Fibroblast of lung (primary cell): ENCODE data around the gene ZCCHC14. TPM values are rescaled to one million over a fixed set of nuclear protein-coding genes. Genes with fewer than 3 reads are reported as not detected.
"Not testable (repeated sequence)": the region's sequence is repeated elsewhere in the genome, so short reads cannot be mapped to it uniquely, and the experiment has no call there.

Experiments used
- DNase-seq, 2 donors: peaks; one replicate each; pipeline versions ENCODE4 v3.0.0 to v3.0.0-alpha.2; 2010; ENCODE audit warnings: low read depth in 2 of 2
- H2AFZ ChIP-seq: 2 replicates; pipeline ENCODE4 v1.5.1; 2012; ENCODE audit warnings: low read length, control low read depth, inconsistent platforms
- H3K27ac ChIP-seq: 2 replicates; pipeline ENCODE4 v1.5.1; 2011; ENCODE audit warnings: low read length, control low read depth; ENCODE audit not compliant: insufficient read depth
- H3K27me3 ChIP-seq: 2 replicates; pipeline ENCODE4 v1.5.1; 2011; ENCODE audit warnings: mild to moderate bottlenecking, low read length; ENCODE audit not compliant: control insufficient read depth, insufficient read depth
- H3K36me3 ChIP-seq: 2 replicates; pipeline ENCODE4 v1.5.1; 2011; ENCODE audit warnings: low read length; ENCODE audit not compliant: control insufficient read depth, insufficient read depth
- H3K4me1 ChIP-seq: 2 replicates; pipeline ENCODE4 v1.5.1; 2011; ENCODE audit warnings: low read length; ENCODE audit not compliant: control insufficient read depth, insufficient read depth; ENCODE audit errors: extremely low read depth
- H3K4me2 ChIP-seq: 2 replicates; pipeline ENCODE4 v1.5.1; 2011; ENCODE audit warnings: low read length, control low read depth; ENCODE audit not compliant: insufficient read depth; ENCODE audit errors: extremely low read depth
- H3K4me3 ChIP-seq, 4 experiments: fragments of 200-600 bp in 1 of 4; sonication (generic) in 1 of 4; replicated peaks in 1 of 4; 2 replicates each; pipeline ENCODE4 v1.5.1; 2011 to 2016; ENCODE audit warnings: low read length in 4 of 4, low read depth in 3 of 4, mild to moderate bottlenecking in 3 of 4, control low read depth in 2 of 4, inconsistent platforms in 1 of 4, mixed read lengths in 1 of 4; ENCODE audit not compliant: insufficient read depth in 1 of 4; ENCODE audit errors: control extremely low read depth in 1 of 4
- H3K79me2 ChIP-seq: 2 replicates; pipeline ENCODE4 v1.5.1; 2012; ENCODE audit warnings: mild to moderate bottlenecking, low read length, inconsistent platforms; ENCODE audit not compliant: control insufficient read depth, insufficient read depth
- H3K9ac ChIP-seq: 2 replicates; pipeline ENCODE4 v1.5.1; 2011; ENCODE audit warnings: mild to moderate bottlenecking, low read length, control low read depth; ENCODE audit not compliant: insufficient read depth
- H3K9me3 ChIP-seq: 2 replicates; pipeline ENCODE4 v1.5.1; 2012; ENCODE audit warnings: low read depth, low read length; ENCODE audit not compliant: control insufficient read depth, insufficient read depth
- H4K20me1 ChIP-seq: 2 replicates; pipeline ENCODE4 v1.5.1; 2011; ENCODE audit warnings: low read length; ENCODE audit not compliant: control insufficient read depth, insufficient read depth; ENCODE audit errors: extremely low read depth
- CTCF ChIP-seq, 2 donors: IDR thresholded peaks in 1 of 2; conservative IDR thresholded peaks in 1 of 2; 1 replicate in 1 of 2; 2 replicates in 1 of 2; pipeline ENCODE4 v1.5.1; 2011 to 2012; ENCODE audit warnings: low read length in 2 of 2, control low read depth in 1 of 2, inconsistent platforms in 1 of 2, low read depth in 1 of 2, mild to moderate bottlenecking in 1 of 2
- EZH2 ChIP-seq: IDR thresholded peaks from 2 replicates; pipeline ENCODE4 v1.5.1; 2012; ENCODE audit warnings: low read length, control low read depth, mild to moderate bottlenecking; ENCODE audit errors: missing control alignments
- polyA plus RNA-seq, 2 donors: library from polyadenylated mRNA; depleted of rRNA in 1 of 2; stranded (reverse) in 1 of 2; unstranded in 1 of 2; fragments of >200 nt; gene quantifications; 2 replicates each; pipeline ENCODE4 v1.2.1, GENCODE V29; 2011 to 2012; ENCODE audit warnings: missing spikeins in 1 of 2
- total RNA-seq: library from RNA; depleted of rRNA; stranded (reverse); fragments of >200 nt; gene quantifications from 2 replicates; pipeline ENCODE4 v1.2.1, GENCODE V29; 2014

Gene ZCCHC14
- total and polyA plus RNA-seq, 2 donors (not counting 1 experiment from before 2014, with no cell fraction given): 6.4 to 16.3 TPM

GRCh38 chr16:87525352-87525751 lies 32.5 kb upstream of the ZCCHC14 start:
- H3K27ac ChIP-seq: no peak overlapping the region
- no peak overlapping the region for H3K4me2 ChIP-seq
- TF ChIP-seq CTCF (conservative IDR thresholded peaks at IDR 0.05 in 1 of 2, IDR thresholded peaks at IDR 0.05 in 1 of 2; ENCODE audit: low read depth in 1 of 2, low read length in 2 of 2) (no peak), EZH2 (no peak)
- H3K9me3 ChIP-seq: no peaks in the 10 kb centered on the region
- no peaks in the 10 kb centered on the region for H3K4me1 ChIP-seq
- DNase-seq: no peak
- H3K9ac ChIP-seq: no peak overlapping the region
- H3K36me3 ChIP-seq: no peaks in the 10 kb centered on the region
- H3K4me3 ChIP-seq: no peak overlapping the region
- no peaks in the 10 kb centered on the region for H4K20me1 ChIP-seq
- H3K79me2 ChIP-seq: no peaks in the 10 kb centered on the region
- no peak overlapping the region for H2AFZ ChIP-seq
- H3K27me3 ChIP-seq: peaks cover 7% of the 10 kb centered on the region

- TF ChIP-seq EZH2 (no peak), CTCF (conservative IDR thresholded peaks at IDR 0.05 in 1 of 2, IDR thresholded peaks at IDR 0.05 in 1 of 2; ENCODE audit: low read depth in 1 of 2, low read length in 2 of 2) (no peak)
- no peak overlapping the region for H3K27ac ChIP-seq
- no peak overlapping the region for H2AFZ ChIP-seq
- no peaks in the 10 kb centered on the region for H3K9me3 ChIP-seq
- H3K79me2 ChIP-seq: no peaks in the 10 kb centered on the region
- H3K4me2 ChIP-seq: no peak overlapping the region
- DNase-seq: no peak
- H3K4me3 ChIP-seq: no peak overlapping the region
- H3K36me3 ChIP-seq: no peaks in the 10 kb centered on the region
- H3K27me3 ChIP-seq: peaks cover 7% of the 10 kb centered on the region
- H3K9ac ChIP-seq: no peak overlapping the region
- no peaks in the 10 kb centered on the region for H3K4me1 ChIP-seq
- no peaks in the 10 kb centered on the region for H4K20me1 ChIP-seq
These were observed 31.6 kb upstream of the ZCCHC14 start for GRCh38 chr16:87524407-87524806.

- H3K36me3 ChIP-seq, H3K9ac ChIP-seq, H3K79me2 ChIP-seq, H3K4me1 ChIP-seq, DNase-seq, H3K9me3 ChIP-seq, H4K20me1 ChIP-seq, H3K4me2 ChIP-seq, H3K27ac ChIP-seq, H3K4me3 ChIP-seq, H2AFZ ChIP-seq, H3K27me3 ChIP-seq: not testable (repeated sequence)
These were observed 30.8 kb upstream of the ZCCHC14 start for GRCh38 chr16:87523605-87524004.

- not testable (repeated sequence) for H3K9me3 ChIP-seq, H3K4me2 ChIP-seq, H3K27ac ChIP-seq, H3K9ac ChIP-seq, H2AFZ ChIP-seq, H3K27me3 ChIP-seq, DNase-seq, H4K20me1 ChIP-seq, H3K79me2 ChIP-seq, H3K4me3 ChIP-seq, H3K36me3 ChIP-seq
- H3K4me1 ChIP-seq: peaks cover 10% of the 10 kb centered on the region
These were observed 28.9 kb upstream of the ZCCHC14 start for GRCh38 chr16:87521764-87522163.

- H3K4me2 ChIP-seq: peak overlapping the region; percentile 80
- H2AFZ ChIP-seq, DNase-seq, H3K9ac ChIP-seq, H3K4me3 ChIP-seq, H4K20me1 ChIP-seq, H3K9me3 ChIP-seq, H3K27me3 ChIP-seq, H3K79me2 ChIP-seq, H3K36me3 ChIP-seq: not testable (repeated sequence)
- peaks cover 10% of the 10 kb centered on the region for H3K4me1 ChIP-seq
- H3K27ac ChIP-seq: peak overlapping the region; percentile 27
These were observed 26.3 kb upstream of the ZCCHC14 start for GRCh38 chr16:87519170-87519569.
